Renal pelvis (tissue), 4 donors: ENCODE results near the gene ZNF660. TPM values are rescaled to one million over a fixed set of nuclear protein-coding genes. Genes with fewer than 3 reads are reported as not detected.

Experiments
- DNase-seq: peaks from one replicate; pipeline ENCODE4 v3.0.0-alpha.2; 2013
- polyA plus RNA-seq, 3 donors: library from polyadenylated mRNA; unstranded; fragments of 120-200 nt; gene quantifications; one replicate each; pipeline ENCODE4 v1.2.1, GENCODE V29; 2013; ENCODE audit not compliant: insufficient read length in 3 of 3

Gene ZNF660
- polyA plus RNA-seq, 3 donors: 8.1 to 18.0 (median 10.0) TPM

GRCh38 chr3:44601749-44602148, 17.0 kb downstream of the ZNF660 start:
- DNase-seq: no peak

GRCh38 chr3:44612678-44613077, 27.9 kb downstream of the ZNF660 start:
- DNase-seq: no peak

GRCh38 chr3:44624749-44625480, 40.2 kb downstream of the ZNF660 start, which contains the start of gene ZNF197:
Gene ZNF197, plus strand, starts transcription at chr3:44625036. Its CDS starts 4,119 bp downstream, at chr3:44629155.
- peak; percentile 92 for DNase-seq

GRCh38 chr3:44628716-44629115, 44.0 kb downstream of the ZNF660 start:
- no peak for DNase-seq

GRCh38 chr3:44632193-44632592, 47.4 kb downstream of the ZNF660 start:
- no peak for DNase-seq

- no peak for DNase-seq
Measured at GRCh38 chr3:44642337-44642736, 57.6 kb downstream of the ZNF660 start.

- no peak for DNase-seq
Measured at GRCh38 chr3:44643024-44643423, 58.3 kb downstream of the ZNF660 start.

- no peak for DNase-seq
Measured at GRCh38 chr3:44647771-44648170, 63.0 kb downstream of the ZNF660 start.

GRCh38 chr3:44648564-44649229, 63.9 kb downstream of the ZNF660 start, which contains the start of gene ZNF35:
Gene ZNF35, plus strand, starts transcription at chr3:44648732. Its CDS starts 2,336 bp downstream, at chr3:44651068.
- peak; percentile 85 for DNase-seq

Other genes starting within 250 kb of the ZNF660 start
- 10 to 100 TPM; 31.9 to 45.3 (median 43.6) TPM for gene TCAIM, start 246.2 kb upstream of the ZNF660 start, polyA plus RNA-seq
- gene ZNF445, start 107.3 kb upstream of the ZNF660 start, polyA plus RNA-seq: 10 to 100 TPM; 18.4 to 31.8 (median 29.3) TPM
- 10 to 100 TPM; 15.9 to 17.9 (median 17.7) TPM for gene ZKSCAN7, start 29.8 kb upstream of the ZNF660 start, polyA plus RNA-seq
- gene ZNF197, start 40.1 kb downstream of the ZNF660 start, polyA plus RNA-seq: 10 to 100 TPM; 27.0 to 35.6 (median 34.3) TPM
- 10 to 100 TPM in 2 of 3 donors, 1 to 10 TPM in 1; 9.8 to 15.1 (median 12.1) TPM for gene ZNF35, start 63.8 kb downstream of the ZNF660 start, polyA plus RNA-seq
- gene ZNF502, start 127.7 kb downstream of the ZNF660 start, polyA plus RNA-seq: 10 to 100 TPM; 12.3 to 14.4 (median 14.3) TPM
- gene ZNF501, start 144.7 kb downstream of the ZNF660 start, polyA plus RNA-seq: 10 to 100 TPM; 10.2 to 12.9 (median 10.8) TPM
- gene KIAA1143, start 176.7 kb downstream of the ZNF660 start, polyA plus RNA-seq: 10 to 100 TPM; 47.9 to 55.4 (median 49.1) TPM
- 10 to 100 TPM; 21.6 to 29.2 (median 25.0) TPM for gene KIF15, start 176.8 kb downstream of the ZNF660 start, polyA plus RNA-seq